Nephron progenitor cell (in vitro differentiated cells): ENCODE measurements around the gene NCR3LG1.
A peak's percentile ranks its signal among the peaks of the same experiment; 100 is the strongest.

Experiments used
- DNase-seq: peaks from one replicate; pipeline ENCODE4 v3.0.0; 2021
- H3K27ac Mint-ChIP-seq: 2 replicates; pipeline ENCODE4 v1.8.0; 2021; ENCODE audit warnings: mild to moderate bottlenecking, moderate library complexity, mixed read lengths
- H3K27me3 Mint-ChIP-seq: 2 replicates; pipeline ENCODE4 v1.8.0; 2021; ENCODE audit warnings: mild to moderate bottlenecking, low read depth, mixed read lengths; ENCODE audit not compliant: poor library complexity
- H3K36me3 Mint-ChIP-seq: 2 replicates; pipeline ENCODE4 v1.8.0; 2021; ENCODE audit warnings: low read depth, mixed read lengths
- H3K4me1 Mint-ChIP-seq: 2 replicates; pipeline ENCODE4 v1.8.0; 2021; ENCODE audit warnings: mixed read lengths
- H3K4me3 Mint-ChIP-seq: 2 replicates; pipeline ENCODE4 v1.8.0; 2021; ENCODE audit warnings: mild to moderate bottlenecking, moderate library complexity, mixed read lengths
- H3K9me3 Mint-ChIP-seq: 2 replicates; pipeline ENCODE4 v1.8.0; 2021; ENCODE audit warnings: mild to moderate bottlenecking, moderate library complexity, mixed read lengths
- TF ChIP-seq, protein P1 (sequence below): fragments of 200-600 bp; sonication (generic); IDR thresholded peaks from 2 replicates; pipeline ENCODE4 v1.5.0; 2021; ENCODE audit warnings: antibody characterized with exemption

NCR3LG1 gene

DNA sequence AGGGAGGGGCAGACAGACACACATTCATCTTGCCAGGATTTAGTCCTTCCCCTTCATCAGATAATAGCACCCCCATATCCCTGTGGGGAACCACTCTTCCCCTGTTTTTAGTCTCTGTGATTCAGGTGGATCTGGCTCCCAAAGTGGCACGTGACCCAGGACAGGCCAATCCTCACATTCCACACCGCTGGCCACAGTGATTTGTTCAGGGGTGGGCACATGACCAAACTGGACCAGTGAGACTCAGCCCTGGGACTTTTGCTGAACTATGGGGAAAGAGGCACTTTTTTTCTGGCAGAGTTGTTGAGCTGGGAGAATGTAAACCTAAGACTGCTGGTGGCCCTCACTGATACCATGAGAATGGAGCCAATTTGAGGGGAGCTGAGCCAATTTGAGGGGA lies 56.0 kb downstream of the NCR3LG1 start:
- no peak overlapping the region for H3K27ac Mint-ChIP-seq
- TF ChIP-seq, protein P1, sequence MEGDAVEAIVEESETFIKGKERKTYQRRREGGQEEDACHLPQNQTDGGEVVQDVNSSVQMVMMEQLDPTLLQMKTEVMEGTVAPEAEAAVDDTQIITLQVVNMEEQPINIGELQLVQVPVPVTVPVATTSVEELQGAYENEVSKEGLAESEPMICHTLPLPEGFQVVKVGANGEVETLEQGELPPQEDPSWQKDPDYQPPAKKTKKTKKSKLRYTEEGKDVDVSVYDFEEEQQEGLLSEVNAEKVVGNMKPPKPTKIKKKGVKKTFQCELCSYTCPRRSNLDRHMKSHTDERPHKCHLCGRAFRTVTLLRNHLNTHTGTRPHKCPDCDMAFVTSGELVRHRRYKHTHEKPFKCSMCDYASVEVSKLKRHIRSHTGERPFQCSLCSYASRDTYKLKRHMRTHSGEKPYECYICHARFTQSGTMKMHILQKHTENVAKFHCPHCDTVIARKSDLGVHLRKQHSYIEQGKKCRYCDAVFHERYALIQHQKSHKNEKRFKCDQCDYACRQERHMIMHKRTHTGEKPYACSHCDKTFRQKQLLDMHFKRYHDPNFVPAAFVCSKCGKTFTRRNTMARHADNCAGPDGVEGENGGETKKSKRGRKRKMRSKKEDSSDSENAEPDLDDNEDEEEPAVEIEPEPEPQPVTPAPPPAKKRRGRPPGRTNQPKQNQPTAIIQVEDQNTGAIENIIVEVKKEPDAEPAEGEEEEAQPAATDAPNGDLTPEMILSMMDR, result no peak
- H3K36me3 Mint-ChIP-seq, result no peaks in the 10 kb centered on the region
- DNase-seq, result no peak
- no peaks in the 10 kb centered on the region for H3K9me3 Mint-ChIP-seq
- no peak overlapping the region for H3K4me3 Mint-ChIP-seq
- H3K4me1 Mint-ChIP-seq, result peaks cover 24% of the 10 kb centered on the region
- peaks cover 17% of the 10 kb centered on the region for H3K27me3 Mint-ChIP-seq

DNA sequence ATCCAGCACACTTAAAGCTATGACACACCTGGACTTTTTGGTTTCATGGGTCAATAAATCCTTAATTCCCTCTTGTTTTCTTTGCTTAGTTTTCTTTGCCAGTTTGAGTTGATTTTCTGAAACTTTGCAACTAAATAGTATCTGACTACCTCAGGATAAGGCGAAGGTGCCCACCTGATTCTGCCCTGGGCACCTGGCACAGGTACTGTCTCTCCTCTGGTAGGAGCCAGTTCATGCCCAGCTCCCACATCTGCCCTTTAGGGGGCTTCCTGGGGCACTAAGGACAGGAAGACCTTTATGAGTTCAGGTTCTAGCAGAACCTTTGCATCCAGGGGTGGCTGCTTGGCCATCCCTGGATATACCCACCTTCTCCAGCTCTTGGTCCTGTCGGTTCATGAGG lies 56.4 kb downstream of the NCR3LG1 start:
- Mint-ChIP-seq H3K36me3 (no peaks in the 10 kb centered on the region), H3K4me1 (peaks cover 28% of the 10 kb centered on the region), H3K4me3 (no peak overlapping the region), H3K27me3 (peaks cover 17% of the 10 kb centered on the region), H3K9me3 (no peaks in the 10 kb centered on the region), H3K27ac (no peak overlapping the region)
- DNase-seq, result no peak
- TF ChIP-seq, protein P1, result no peak

DNA sequence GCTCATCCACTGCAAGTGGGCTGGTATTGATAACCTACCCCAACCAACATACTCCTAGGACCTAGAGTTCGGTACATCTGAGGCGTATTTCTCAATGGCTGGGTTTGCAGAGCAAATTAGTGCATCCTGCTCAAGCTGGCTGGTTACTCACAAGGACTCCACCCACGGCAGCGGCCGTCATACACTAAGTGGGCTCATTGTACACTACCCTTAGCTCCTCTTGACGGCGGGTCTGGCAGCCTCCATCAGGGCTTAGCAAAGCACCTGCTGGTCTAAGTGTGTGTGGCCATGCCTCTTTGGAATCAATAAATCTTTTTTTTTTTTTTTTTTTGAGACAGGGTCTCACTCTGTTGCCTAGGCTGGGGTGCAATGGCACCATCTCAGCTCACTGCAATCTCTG lies 57.0 kb downstream of the NCR3LG1 start:
- Mint-ChIP-seq H3K27me3 (peaks cover 17% of the 10 kb centered on the region), H3K27ac (no peak overlapping the region), H3K4me3 (no peak overlapping the region), H3K9me3 (no peaks in the 10 kb centered on the region), H3K36me3 (no peaks in the 10 kb centered on the region), H3K4me1 (peaks cover 28% of the 10 kb centered on the region)
- DNase-seq, result no peak
- TF ChIP-seq, protein P1, result no peak

DNA sequence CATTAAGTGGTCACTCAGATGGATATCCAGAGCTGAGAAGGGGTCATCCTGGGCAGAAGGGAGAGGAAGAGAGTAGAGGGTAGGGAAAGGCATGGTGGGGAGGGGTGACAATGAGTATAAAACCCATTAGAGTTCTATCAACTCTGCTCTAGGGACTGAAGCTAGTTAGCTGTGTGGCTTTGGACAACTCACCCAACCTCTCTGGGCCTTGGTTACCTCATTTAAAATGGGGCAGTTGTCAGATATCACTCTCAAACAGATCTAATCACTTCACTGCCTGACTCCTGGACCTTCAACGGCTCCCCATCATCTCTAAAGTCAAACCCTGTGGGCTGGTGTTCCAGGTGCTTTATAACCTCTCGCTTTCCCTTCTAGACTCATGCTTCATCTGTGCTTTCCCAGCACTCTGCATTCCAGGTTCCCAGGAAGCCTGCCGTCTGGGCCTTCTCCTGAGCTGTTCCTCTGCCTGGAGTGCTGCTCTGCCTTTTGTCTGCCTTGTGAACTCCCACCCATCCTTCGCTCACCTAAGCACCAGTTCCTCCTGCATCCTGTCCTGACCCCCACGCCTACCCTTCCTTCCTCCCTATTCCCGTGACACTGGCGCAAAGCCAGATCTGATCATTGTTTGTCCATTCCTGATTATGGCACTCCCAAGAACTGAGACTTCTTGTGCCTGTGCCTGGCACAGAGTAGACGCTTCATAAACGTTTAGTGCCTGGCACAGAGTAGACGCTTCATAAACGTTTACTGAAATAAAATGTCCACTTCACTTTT lies 59.2 kb downstream of the NCR3LG1 start:
- DNase-seq, result no peak
- Mint-ChIP-seq H3K9me3 (no peaks in the 10 kb centered on the region), H3K27me3 (peaks cover 13% of the 10 kb centered on the region), H3K27ac (peak overlapping the region; percentile 32), H3K36me3 (no peaks in the 10 kb centered on the region), H3K4me3 (no peak overlapping the region), H3K4me1 (peaks cover 18% of the 10 kb centered on the region)
- TF ChIP-seq, protein P1, result no peak

DNA sequence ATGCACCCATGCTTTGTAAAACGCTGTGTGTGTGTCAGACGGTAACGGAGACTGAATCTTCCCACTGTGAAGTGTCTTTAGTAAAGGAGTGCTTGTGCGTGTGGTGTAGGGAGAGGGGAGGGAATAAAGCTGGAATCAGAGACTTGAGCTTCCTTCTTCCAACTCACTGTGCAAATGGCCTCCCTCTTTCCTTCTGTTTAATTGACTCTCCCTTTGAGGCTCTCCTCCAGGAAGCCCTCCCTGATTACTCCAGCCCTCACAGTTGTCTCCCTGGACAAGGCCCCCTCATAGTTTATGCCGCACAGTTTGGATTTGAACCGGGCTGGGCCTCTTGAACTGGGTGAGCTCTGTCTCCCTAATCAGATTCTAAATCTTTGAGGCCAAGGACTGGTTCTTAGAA lies 59.8 kb downstream of the NCR3LG1 start:
- Mint-ChIP-seq H3K9me3 (no peaks in the 10 kb centered on the region), H3K4me1 (peaks cover 12% of the 10 kb centered on the region), H3K4me3 (no peak overlapping the region), H3K27me3 (peaks cover 15% of the 10 kb centered on the region), H3K36me3 (no peaks in the 10 kb centered on the region), H3K27ac (no peak overlapping the region)
- no peak for DNase-seq
- TF ChIP-seq, protein P1, result no peak
